GM19324 (cell line): ENCODE measurements around the gene EPHB1.
A peak's percentile ranks its signal among the peaks of the same experiment; 100 is the strongest.

Experiments used
- ATAC-seq: cut with Tn5 transposase; IDR thresholded peaks from one replicate; pipeline ENCODE4 v1.9.1; 2021; ENCODE audit warnings: mild to moderate bottlenecking, moderate library complexity; ENCODE audit not compliant: unreplicated experiment, low FRiP score

The EPHB1 gene

GRCh38 chr3:134901461-134901860, 106.4 kb downstream of the EPHB1 start:
- no peak for ATAC-seq

GRCh38 chr3:134903837-134904236, 108.8 kb downstream of the EPHB1 start:
- ATAC-seq = peak; percentile 31

GRCh38 chr3:134904241-134904771, 109.2 kb downstream of the EPHB1 start:
- ATAC-seq = peak; percentile 96

- ATAC-seq = peak; percentile 26
Measured at GRCh38 chr3:134904776-134905646, 110.0 kb downstream of the EPHB1 start.

GRCh38 chr3:134905647-134905935, 110.5 kb downstream of the EPHB1 start:
- no peak for ATAC-seq

- ATAC-seq = no peak
Measured at GRCh38 chr3:134908271-134908670, 113.2 kb downstream of the EPHB1 start.

- no peak for ATAC-seq
Measured at GRCh38 chr3:134910026-134910425, 115.0 kb downstream of the EPHB1 start.

GRCh38 chr3:134911586-134912548, 116.8 kb downstream of the EPHB1 start:
- no peak for ATAC-seq

- no peak for ATAC-seq
Measured at GRCh38 chr3:134916276-134916961, 121.4 kb downstream of the EPHB1 start.

- no peak for ATAC-seq
Measured at GRCh38 chr3:134917631-134918030, 122.6 kb downstream of the EPHB1 start.

GRCh38 chr3:134918441-134918840, 123.4 kb downstream of the EPHB1 start:
- ATAC-seq = peak; percentile 84

GRCh38 chr3:134922101-134922500, 127.0 kb downstream of the EPHB1 start:
- ATAC-seq = no peak

GRCh38 chr3:134922866-134923265, 127.8 kb downstream of the EPHB1 start:
- no peak for ATAC-seq

- ATAC-seq = no peak
Measured at GRCh38 chr3:134923286-134923685, 128.2 kb downstream of the EPHB1 start.

- ATAC-seq = no peak
Measured at GRCh38 chr3:134927599-134927998, 132.5 kb downstream of the EPHB1 start.

- ATAC-seq = no peak
Measured at GRCh38 chr3:134928392-134928791, 133.3 kb downstream of the EPHB1 start.

GRCh38 chr3:134928819-134929218, 133.8 kb downstream of the EPHB1 start:
- no peak for ATAC-seq

- ATAC-seq = no peak
Measured at GRCh38 chr3:134929976-134930375, 134.9 kb downstream of the EPHB1 start.

- ATAC-seq = no peak
Measured at GRCh38 chr3:134931045-134931785, 136.2 kb downstream of the EPHB1 start.

GRCh38 chr3:134932035-134932434, 137.0 kb downstream of the EPHB1 start:
- no peak for ATAC-seq
